EH (cell line): ENCODE data around the gene MOK.
A peak's percentile ranks its signal among the peaks of the same experiment; 100 is the strongest.
"Not testable (repeated sequence)": the region's sequence is repeated elsewhere in the genome, so short reads cannot be mapped to it uniquely, and the experiment has no call there.

Experiments used
- DNase-seq: peaks from one replicate; pipeline ENCODE4 v3.0.0-alpha.2; 2015; ENCODE audit warnings: low read depth

MOK gene

GRCh38 chr14:102304611-102305506, at the start of gene MOK:
Gene MOK, minus strand, starts transcription at chr14:102305164. Its CDS starts 196 bp downstream, at chr14:102304968.
- DNase-seq: peak; percentile 97

GRCh38 chr14:102353126-102353619, 48.2 kb upstream of the MOK start:
- DNase-seq: no peak

GRCh38 chr14:102352213-102352612, 47.2 kb upstream of the MOK start:
- DNase-seq: no peak

- DNase-seq: peak; percentile 16
These were observed 46.6 kb upstream of the MOK start for GRCh38 chr14:102351593-102351992.

GRCh38 chr14:102351023-102351422, 46.1 kb upstream of the MOK start:
- DNase-seq: no peak

- no peak for DNase-seq
These were observed 43.4 kb upstream of the MOK start for GRCh38 chr14:102348376-102348775.

GRCh38 chr14:102346645-102347044, 41.7 kb upstream of the MOK start:
- no peak for DNase-seq

GRCh38 chr14:102345232-102345631, 40.3 kb upstream of the MOK start:
- no peak for DNase-seq

- no peak for DNase-seq
These were observed 39.5 kb upstream of the MOK start for GRCh38 chr14:102344485-102344884.

GRCh38 chr14:102344084-102344483, 39.1 kb upstream of the MOK start:
- DNase-seq: no peak

GRCh38 chr14:102342238-102342637, 37.3 kb upstream of the MOK start:
- DNase-seq: no peak

GRCh38 chr14:102341566-102341965, 36.6 kb upstream of the MOK start:
- DNase-seq: no peak

- DNase-seq: no peak
These were observed 33.8 kb upstream of the MOK start for GRCh38 chr14:102338724-102339123.

GRCh38 chr14:102335163-102335562, 30.2 kb upstream of the MOK start:
- no peak for DNase-seq

- DNase-seq: no peak
These were observed 29.1 kb upstream of the MOK start for GRCh38 chr14:102333795-102334705.

GRCh38 chr14:102333390-102333789, 28.4 kb upstream of the MOK start:
- DNase-seq: no peak

- DNase-seq: no peak
These were observed 25.8 kb upstream of the MOK start for GRCh38 chr14:102330806-102331205.

- not testable (repeated sequence) for DNase-seq
These were observed 24.4 kb upstream of the MOK start for GRCh38 chr14:102329381-102329780.

- DNase-seq: no peak
These were observed 21.6 kb upstream of the MOK start for GRCh38 chr14:102326583-102326982.

- DNase-seq: no peak
These were observed 20.9 kb upstream of the MOK start for GRCh38 chr14:102325791-102326345.

- peak; percentile 82 for DNase-seq
These were observed 18.1 kb upstream of the MOK start for GRCh38 chr14:102323102-102323501.
